ENCODE results near the gene DYNC1H1. TPM values are rescaled to one million over a fixed set of nuclear protein-coding genes. Genes with fewer than 3 reads are reported as not detected.

Gene DYNC1H1
- total RNA-seq, 1 donor from 2014 or later: 237 TPM

DNA sequence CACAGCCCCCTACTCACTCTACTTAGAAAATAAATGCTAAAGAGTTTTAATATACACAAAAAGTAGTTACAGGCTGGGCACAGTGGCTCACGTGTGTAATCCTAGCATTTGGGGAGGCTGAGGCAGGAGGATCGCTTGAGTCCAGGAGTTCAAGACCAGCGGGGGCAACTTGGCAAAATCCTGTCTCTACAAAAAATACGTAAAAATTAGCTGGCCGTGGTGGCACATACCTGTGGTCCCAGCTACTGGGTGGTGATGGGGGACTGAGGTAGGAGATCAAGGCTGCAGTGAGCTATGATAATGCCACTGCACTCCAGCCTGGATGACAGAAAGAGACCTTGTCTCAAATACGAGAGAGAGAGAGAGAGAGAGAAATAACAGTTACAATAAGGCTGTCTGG is 9.9 kb upstream of the DYNC1H1 start:
- Mint-ChIP-seq H3K36me3 (no peaks in the 10 kb centered on the region), H3K4me3 (no peak overlapping the region), H3K4me1 (no peaks in the 10 kb centered on the region), H3K27me3 (ENCODE audit: insufficient read depth, low read depth) (peaks cover 3% of the 10 kb centered on the region), H3K27ac (no peak overlapping the region), H3K9me3 (no peaks in the 10 kb centered on the region)
- no peak overlapping the region for H3K9ac ChIP-seq
- no peaks in the 10 kb centered on the region for H3F3A ChIP-seq (ENCODE audit: low read depth)
- no peak overlapping the region for H3K4me2 ChIP-seq
- TF ChIP-seq EZH2 (IDR thresholded peaks at IDR 0.05) (no peak), EZH2phosphoT487 (IDR thresholded peaks at IDR 0.05) (no peak)
- TF ChIP-seq, protein P1, sequence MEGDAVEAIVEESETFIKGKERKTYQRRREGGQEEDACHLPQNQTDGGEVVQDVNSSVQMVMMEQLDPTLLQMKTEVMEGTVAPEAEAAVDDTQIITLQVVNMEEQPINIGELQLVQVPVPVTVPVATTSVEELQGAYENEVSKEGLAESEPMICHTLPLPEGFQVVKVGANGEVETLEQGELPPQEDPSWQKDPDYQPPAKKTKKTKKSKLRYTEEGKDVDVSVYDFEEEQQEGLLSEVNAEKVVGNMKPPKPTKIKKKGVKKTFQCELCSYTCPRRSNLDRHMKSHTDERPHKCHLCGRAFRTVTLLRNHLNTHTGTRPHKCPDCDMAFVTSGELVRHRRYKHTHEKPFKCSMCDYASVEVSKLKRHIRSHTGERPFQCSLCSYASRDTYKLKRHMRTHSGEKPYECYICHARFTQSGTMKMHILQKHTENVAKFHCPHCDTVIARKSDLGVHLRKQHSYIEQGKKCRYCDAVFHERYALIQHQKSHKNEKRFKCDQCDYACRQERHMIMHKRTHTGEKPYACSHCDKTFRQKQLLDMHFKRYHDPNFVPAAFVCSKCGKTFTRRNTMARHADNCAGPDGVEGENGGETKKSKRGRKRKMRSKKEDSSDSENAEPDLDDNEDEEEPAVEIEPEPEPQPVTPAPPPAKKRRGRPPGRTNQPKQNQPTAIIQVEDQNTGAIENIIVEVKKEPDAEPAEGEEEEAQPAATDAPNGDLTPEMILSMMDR (IDR thresholded peaks at IDR 0.05): no peak
- H4K20me1 ChIP-seq (ENCODE audit: low read depth): no peaks in the 10 kb centered on the region
- no peaks in the 10 kb centered on the region for H3K36me3 ChIP-seq
- no peaks in the 10 kb centered on the region for H3K4me1 ChIP-seq
- H2AFZ ChIP-seq (replicated peaks): no peak overlapping the region
- H3K79me2 ChIP-seq (ENCODE audit: low read depth): no peaks in the 10 kb centered on the region
- no peaks in the 10 kb centered on the region for H3K27me3 ChIP-seq
- H3K27ac ChIP-seq: no peak overlapping the region
- H3K4me3 ChIP-seq: no peak overlapping the region
- no peak for DNase-seq (ENCODE audit: low spot score)
- H3K9me3 ChIP-seq (ENCODE audit: low read depth): no peaks in the 10 kb centered on the region

DNA sequence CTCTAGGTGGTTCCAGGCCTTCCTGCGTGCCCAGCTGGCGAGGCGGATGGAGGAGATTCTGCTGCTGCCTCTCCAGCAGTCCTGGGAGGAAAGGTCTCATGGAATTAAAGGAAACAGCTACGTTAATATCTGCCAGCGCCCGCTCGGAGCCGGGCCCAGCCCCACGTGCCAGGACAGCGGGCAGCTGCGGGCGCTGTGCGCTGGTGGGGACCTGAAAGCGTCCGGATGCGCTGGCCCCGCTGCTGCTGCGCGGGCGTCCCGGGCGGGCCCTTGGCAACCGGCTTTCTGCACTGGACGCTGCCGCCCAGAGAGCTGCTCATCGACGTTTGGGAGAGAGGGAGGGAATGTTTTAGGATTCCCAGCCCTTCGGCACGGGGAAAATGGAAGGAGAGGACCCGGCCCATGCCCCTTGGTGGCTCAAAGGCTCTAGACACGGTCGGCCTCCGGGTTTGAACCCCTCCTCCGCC is 8.6 kb upstream of the DYNC1H1 start:
- no peaks in the 10 kb centered on the region for H3K4me1 ChIP-seq
- no peaks in the 10 kb centered on the region for H3K36me3 ChIP-seq
- H3F3A ChIP-seq (ENCODE audit: low read depth): peaks cover 5% of the 10 kb centered on the region
- no peak overlapping the region for H3K27ac ChIP-seq
- Mint-ChIP-seq H3K4me3 (no peak overlapping the region), H3K4me1 (no peaks in the 10 kb centered on the region), H3K27me3 (ENCODE audit: insufficient read depth, low read depth) (peaks cover 3% of the 10 kb centered on the region), H3K36me3 (no peaks in the 10 kb centered on the region), H3K9me3 (no peaks in the 10 kb centered on the region), H3K27ac (no peak overlapping the region)
- H3K9me3 ChIP-seq (ENCODE audit: low read depth): no peaks in the 10 kb centered on the region
- DNase-seq (ENCODE audit: low spot score): no peak
- H4K20me1 ChIP-seq (ENCODE audit: low read depth): no peaks in the 10 kb centered on the region
- no peaks in the 10 kb centered on the region for H3K27me3 ChIP-seq
- TF ChIP-seq, protein P1 (IDR thresholded peaks at IDR 0.05): no peak
- no peak for TF ChIP-seq EZH2 (IDR thresholded peaks at IDR 0.05)
- no peak for TF ChIP-seq EZH2phosphoT487 (IDR thresholded peaks at IDR 0.05)
- H3K4me2 ChIP-seq: no peak overlapping the region
- H3K9ac ChIP-seq: no peak overlapping the region
- no peaks in the 10 kb centered on the region for H3K79me2 ChIP-seq (ENCODE audit: low read depth)
- H2AFZ ChIP-seq (replicated peaks): no peak overlapping the region
- H3K4me3 ChIP-seq: no peak overlapping the region

DNA sequence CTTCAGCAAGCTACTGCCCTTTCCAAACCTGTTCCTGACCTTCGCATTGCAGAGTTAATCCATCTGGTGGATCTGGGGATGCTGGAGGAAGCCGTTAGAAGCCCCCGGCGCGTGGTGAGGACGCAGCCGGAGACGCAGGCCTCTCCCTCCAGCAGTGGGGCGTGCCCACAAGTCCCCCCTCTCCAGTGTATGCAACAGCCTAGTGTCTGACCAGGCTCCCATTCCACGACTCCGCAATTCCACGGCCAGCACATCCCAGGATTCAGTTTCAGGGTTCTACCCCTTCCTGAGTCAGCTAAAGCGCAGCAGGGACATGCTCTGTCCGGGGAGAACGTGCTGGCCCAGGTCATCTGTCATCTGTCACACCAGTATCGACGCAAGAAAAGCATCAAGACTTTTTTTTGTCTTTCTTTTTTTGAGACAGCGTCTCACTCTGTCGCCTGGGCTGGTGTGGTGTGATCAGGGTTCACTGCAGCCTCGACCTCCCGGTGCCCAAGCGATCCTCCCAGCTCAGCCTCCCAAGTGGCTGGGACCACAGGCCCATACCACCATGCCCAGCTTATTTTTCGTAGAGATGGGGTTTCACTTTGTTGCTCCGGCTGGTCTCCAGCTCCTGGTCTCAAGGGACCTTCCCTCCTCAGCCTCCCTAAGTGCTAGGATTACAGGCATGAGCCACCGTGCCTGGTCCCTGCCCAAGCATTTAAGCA is 8.0 kb upstream of the DYNC1H1 start:
- peaks cover 2% of the 10 kb centered on the region for H3K27me3 ChIP-seq
- H3K4me3 ChIP-seq: no peak overlapping the region
- H3K36me3 ChIP-seq: no peaks in the 10 kb centered on the region
- Mint-ChIP-seq H3K27me3 (ENCODE audit: insufficient read depth, low read depth) (peaks cover 3% of the 10 kb centered on the region), H3K4me1 (peaks cover 3% of the 10 kb centered on the region), H3K9me3 (no peaks in the 10 kb centered on the region), H3K4me3 (no peak overlapping the region), H3K27ac (no peak overlapping the region), H3K36me3 (no peaks in the 10 kb centered on the region)
- H2AFZ ChIP-seq (replicated peaks): no peak overlapping the region
- H3K4me1 ChIP-seq: no peaks in the 10 kb centered on the region
- no peak overlapping the region for H3K27ac ChIP-seq
- peaks cover 5% of the 10 kb centered on the region for H3F3A ChIP-seq (ENCODE audit: low read depth)
- no peaks in the 10 kb centered on the region for H4K20me1 ChIP-seq (ENCODE audit: low read depth)
- no peak for DNase-seq (ENCODE audit: low spot score)
- no peak overlapping the region for H3K9ac ChIP-seq
- H3K4me2 ChIP-seq: no peak overlapping the region
- TF ChIP-seq EZH2phosphoT487 (IDR thresholded peaks at IDR 0.05): no peak
- H3K79me2 ChIP-seq (ENCODE audit: low read depth): no peaks in the 10 kb centered on the region
- H3K9me3 ChIP-seq (ENCODE audit: low read depth): no peaks in the 10 kb centered on the region
